Common myeloid progenitor, CD34-positive (primary cell): ENCODE measurements around the gene ZMIZ2.

ENCODE experiments used
- CTCF ChIA-PET: fragments of 350-600 bp; sonication (Branson Sonifier 250); formaldehyde crosslinking; loops from one replicate; lab custom pipeline; 2021; ENCODE audit warnings: antibody characterized with exemption; lab: Charles Lee
- POLR2A ChIA-PET: fragments of 350-600 bp; sonication (Branson Sonifier 250); formaldehyde crosslinking; loops from one replicate; lab custom pipeline; 2021; ENCODE audit warnings: antibody characterized with exemption; lab: Charles Lee
- DNase-seq, 3 donors: peaks; one replicate each; pipeline versions ENCODE4 v3.0.0 to v3.0.0-alpha.2; 2013
- H3K27ac ChIP-seq, 2 experiments: 1 replicate in 1 of 2; 2 replicates in 1 of 2; pipeline ENCODE4 v1.7.0; 2013; ENCODE audit warnings: inconsistent platforms in 2 of 2, low read length in 2 of 2, mild to moderate bottlenecking in 2 of 2, low read depth in 1 of 2, moderate library complexity in 1 of 2; ENCODE audit not compliant: severe bottlenecking in 2 of 2, insufficient read depth in 1 of 2, poor library complexity in 1 of 2
- H3K27me3 ChIP-seq, 5 experiments: replicated peaks in 2 of 5; 1 replicate in 3 of 5; 2 replicates in 2 of 5; pipeline versions ENCODE4 v1.6.1 to v1.7.0; 2013; ENCODE audit warnings: low read length in 4 of 5, mild to moderate bottlenecking in 2 of 5, moderate library complexity in 2 of 5, inconsistent platforms in 1 of 5; ENCODE audit not compliant: insufficient read depth in 5 of 5, control insufficient read depth in 4 of 5
- H3K36me3 ChIP-seq, 4 experiments: 1 replicate in 2 of 4; 2 replicates in 2 of 4; pipeline versions ENCODE4 v1.6.1 to v1.7.0; 2013; ENCODE audit warnings: low read length in 3 of 4, control low read depth in 1 of 4, mild to moderate bottlenecking in 1 of 4; ENCODE audit not compliant: control insufficient read depth in 4 of 4, insufficient read depth in 4 of 4
- H3K4me1 ChIP-seq, 4 experiments: 1 replicate in 3 of 4; 2 replicates in 1 of 4; pipeline versions ENCODE4 v1.6.1 to v1.7.1; 2013; ENCODE audit warnings: low read length in 3 of 4, mild to moderate bottlenecking in 3 of 4, control low read depth in 1 of 4, inconsistent platforms in 1 of 4, moderate library complexity in 1 of 4; ENCODE audit not compliant: control insufficient read depth in 4 of 4, insufficient read depth in 4 of 4; ENCODE audit errors: control extremely low read depth in 1 of 4
- H3K4me3 ChIP-seq, 7 experiments: 1 replicate in 4 of 7; 2 replicates in 3 of 7; pipeline versions ENCODE4 v1.5.1 to v1.7.0; 2013; ENCODE audit warnings: mild to moderate bottlenecking in 7 of 7, low read length in 6 of 7, moderate library complexity in 6 of 7, inconsistent platforms in 2 of 7, low read depth in 2 of 7, control low read depth in 1 of 7; ENCODE audit not compliant: insufficient read depth in 4 of 7, control insufficient read depth in 1 of 7; ENCODE audit errors: extremely low read depth in 1 of 7
- H3K9me3 ChIP-seq, 5 experiments: 1 replicate in 4 of 5; 2 replicates in 1 of 5; pipeline versions ENCODE4 v1.6.1 to v1.7.1; 2013; ENCODE audit warnings: low read length in 4 of 5, mild to moderate bottlenecking in 2 of 5, inconsistent platforms in 1 of 5, low read depth in 1 of 5, moderate library complexity in 1 of 5; ENCODE audit not compliant: control insufficient read depth in 4 of 5, insufficient read depth in 2 of 5; ENCODE audit errors: control extremely low read depth in 1 of 5
- WGBS: methylation state at CpG from one replicate; pipeline ENCODE4 v1.1.5; 2013; ENCODE audit not compliant: insufficient coverage; 5-methylcytosine and 5-hydroxymethylcytosine counted together

The ZMIZ2 gene

DNA sequence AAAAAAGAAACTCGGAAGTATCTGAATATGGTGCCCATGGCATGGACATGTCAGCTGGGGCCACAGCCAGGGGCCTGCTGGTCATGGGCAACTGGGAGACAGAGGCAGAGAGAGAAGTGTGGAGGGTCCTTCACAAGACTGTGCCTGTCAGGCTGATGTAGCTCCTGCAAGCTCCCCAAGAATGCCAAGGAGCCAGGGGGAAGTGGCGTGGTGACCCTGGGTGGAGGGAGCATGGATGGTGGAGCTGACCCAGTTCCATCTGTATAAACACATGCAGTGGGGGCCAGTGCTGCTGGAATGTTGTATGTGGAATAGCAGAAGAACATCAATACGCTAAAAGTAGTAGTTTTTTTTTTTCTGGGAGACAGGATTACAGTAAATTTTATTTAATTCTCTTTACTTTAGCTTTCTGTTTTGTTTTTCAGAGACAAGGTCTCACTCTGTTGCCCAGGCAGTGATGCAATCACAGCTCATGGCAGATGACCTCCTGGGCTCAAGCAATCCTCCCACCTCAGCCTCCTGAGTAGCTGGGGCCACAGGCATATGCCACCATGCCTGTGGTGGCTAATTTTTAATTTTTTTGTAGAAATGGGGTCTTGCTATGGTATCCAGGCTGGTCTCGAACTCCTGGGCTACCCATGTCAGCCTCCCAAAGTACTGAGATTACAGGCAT is 10.5 kb upstream of the ZMIZ2 start:
- CTCF ChIA-PET = interaction anchor here (1.1 kb wide), 1 partner anchor 150 kb away, joined by 3 read pairs; no protein-coding TSS in a partner anchor
- Histone ChIP-seq H3K4me1 (peaks cover 0 to 2% (median 0%) of the 10 kb centered on the region in 4 experiments), H3K4me3 (no peak overlapping the region), H3K36me3 (no peaks in the 10 kb centered on the region), H3K27ac (no peak overlapping the region), H3K27me3 (no peaks in the 10 kb centered on the region), H3K9me3 (no peaks in the 10 kb centered on the region)
- POLR2A ChIA-PET = no interaction called here
- DNase-seq = no peak
- 100% methylated on average over 2 of the region's 4 CpGs for WGBS

DNA sequence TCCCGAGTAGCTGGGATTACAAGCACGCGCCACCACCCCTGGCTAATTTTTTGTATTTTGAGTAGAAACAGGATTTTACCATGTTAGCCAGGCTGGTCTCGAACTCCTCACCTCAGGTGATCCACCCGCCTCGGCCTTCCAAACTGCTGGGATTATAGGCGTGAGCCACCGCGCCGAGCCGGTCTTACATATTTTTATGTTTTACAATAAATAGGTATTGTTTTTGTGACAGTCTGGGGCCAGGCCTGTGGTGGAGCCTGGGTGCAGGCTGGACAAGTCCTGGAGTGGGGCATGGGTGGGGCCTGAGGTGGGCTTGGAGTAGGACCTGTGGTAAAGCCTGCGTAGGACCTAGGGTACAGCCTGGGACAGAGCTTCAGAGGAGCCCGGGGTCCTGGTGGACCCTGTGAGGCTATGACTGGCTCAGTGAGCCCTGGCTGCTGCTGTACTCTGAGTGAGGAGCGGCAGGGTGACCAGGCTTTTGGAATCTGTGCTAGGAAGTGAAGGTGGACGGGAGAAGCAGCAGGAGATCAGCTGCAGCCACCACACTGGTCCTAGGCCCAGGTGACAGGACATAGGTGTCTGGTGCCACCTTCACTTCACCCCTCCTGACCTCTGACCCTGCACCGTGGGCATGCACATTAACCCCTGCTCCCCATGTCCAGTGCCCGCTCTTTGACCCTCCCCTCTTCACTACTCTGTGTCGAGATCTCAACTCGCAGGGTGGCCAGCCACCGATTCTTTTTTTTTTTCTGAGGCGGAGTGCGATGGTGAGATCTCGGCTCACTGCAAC is 9.6 kb upstream of the ZMIZ2 start:
- ChIA-PET CTCF (no interaction called here), POLR2A (no interaction called here)

DNA sequence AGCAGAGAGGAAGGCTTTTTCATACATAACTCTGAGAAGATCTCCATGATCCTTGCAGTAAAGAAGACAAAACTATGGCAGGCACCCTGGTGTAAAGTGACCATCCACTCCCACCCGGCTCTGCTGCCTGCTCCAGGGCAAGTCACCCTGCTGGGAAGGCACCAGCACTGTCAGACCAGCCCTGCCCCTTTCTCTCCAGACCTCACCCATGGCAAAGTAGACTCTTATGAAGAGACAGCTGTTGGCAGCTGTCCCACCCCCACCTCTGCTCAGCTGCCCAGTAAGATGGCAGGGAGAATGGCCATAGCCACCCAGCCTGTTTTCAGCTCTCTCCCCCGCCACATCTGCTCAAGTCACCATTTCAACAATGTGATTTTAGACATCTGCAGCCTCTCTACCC is 8.6 kb upstream of the ZMIZ2 start:
- DNase-seq = no peak
- POLR2A ChIA-PET = no interaction called here
- H3K9me3 ChIP-seq = no peaks in the 10 kb centered on the region
- 100% methylated on average over 1 of the region's 2 CpGs for WGBS
- no peaks in the 10 kb centered on the region for H3K27me3 ChIP-seq
- no peak overlapping the region for H3K4me3 ChIP-seq
- no peaks in the 10 kb centered on the region for H3K36me3 ChIP-seq
- H3K27ac ChIP-seq = no peak overlapping the region
- peaks cover 0 to 2% (median 0%) of the 10 kb centered on the region in 4 experiments for H3K4me1 ChIP-seq
- CTCF ChIA-PET = no interaction called here

More for the DNA sequence above, 9.6 kb upstream of the ZMIZ2 start:
- no peak overlapping the region for H3K27ac ChIP-seq
- no peaks in the 10 kb centered on the region for H3K9me3 ChIP-seq
- WGBS = 97% methylated on average over 12 of the region's 23 CpGs
- no peak overlapping the region for H3K4me3 ChIP-seq
- H3K27me3 ChIP-seq = no peaks in the 10 kb centered on the region
- H3K36me3 ChIP-seq = no peaks in the 10 kb centered on the region
- no peak for DNase-seq
- peaks cover 0 to 2% (median 0%) of the 10 kb centered on the region in 4 experiments for H3K4me1 ChIP-seq

DNA sequence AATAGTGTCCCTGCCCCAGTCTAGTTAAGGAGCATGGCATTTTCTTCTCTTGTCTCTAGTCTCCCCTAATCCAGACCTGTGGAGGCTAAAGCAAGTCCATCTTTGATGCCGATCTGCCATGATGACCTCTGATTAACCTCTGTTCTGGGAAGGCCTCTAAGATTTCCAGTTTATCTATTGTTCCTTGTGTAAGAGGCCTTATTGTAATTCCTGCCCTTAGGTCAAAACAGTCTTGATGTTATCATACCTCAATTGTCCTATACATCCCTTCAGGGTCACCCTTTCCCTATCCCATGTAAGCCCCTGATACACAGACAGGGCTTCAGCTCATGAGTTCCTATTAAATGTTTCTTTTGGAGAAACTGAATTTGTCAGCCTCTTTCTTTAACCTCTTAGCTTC is 4.9 kb upstream of the ZMIZ2 start:
- H3K27me3 ChIP-seq = no peaks in the 10 kb centered on the region
- H3K36me3 ChIP-seq = no peaks in the 10 kb centered on the region
- ChIA-PET CTCF (no interaction called here), POLR2A (no interaction called here)
- H3K27ac ChIP-seq = no peak overlapping the region
- 100% methylated on average over 1 of the region's 1 CpG for WGBS
- no peaks in the 10 kb centered on the region for H3K9me3 ChIP-seq
- DNase-seq = no peak
- no peak overlapping the region for H3K4me3 ChIP-seq
- peaks cover 2 to 7% (median 4%) of the 10 kb centered on the region in 4 experiments for H3K4me1 ChIP-seq

DNA sequence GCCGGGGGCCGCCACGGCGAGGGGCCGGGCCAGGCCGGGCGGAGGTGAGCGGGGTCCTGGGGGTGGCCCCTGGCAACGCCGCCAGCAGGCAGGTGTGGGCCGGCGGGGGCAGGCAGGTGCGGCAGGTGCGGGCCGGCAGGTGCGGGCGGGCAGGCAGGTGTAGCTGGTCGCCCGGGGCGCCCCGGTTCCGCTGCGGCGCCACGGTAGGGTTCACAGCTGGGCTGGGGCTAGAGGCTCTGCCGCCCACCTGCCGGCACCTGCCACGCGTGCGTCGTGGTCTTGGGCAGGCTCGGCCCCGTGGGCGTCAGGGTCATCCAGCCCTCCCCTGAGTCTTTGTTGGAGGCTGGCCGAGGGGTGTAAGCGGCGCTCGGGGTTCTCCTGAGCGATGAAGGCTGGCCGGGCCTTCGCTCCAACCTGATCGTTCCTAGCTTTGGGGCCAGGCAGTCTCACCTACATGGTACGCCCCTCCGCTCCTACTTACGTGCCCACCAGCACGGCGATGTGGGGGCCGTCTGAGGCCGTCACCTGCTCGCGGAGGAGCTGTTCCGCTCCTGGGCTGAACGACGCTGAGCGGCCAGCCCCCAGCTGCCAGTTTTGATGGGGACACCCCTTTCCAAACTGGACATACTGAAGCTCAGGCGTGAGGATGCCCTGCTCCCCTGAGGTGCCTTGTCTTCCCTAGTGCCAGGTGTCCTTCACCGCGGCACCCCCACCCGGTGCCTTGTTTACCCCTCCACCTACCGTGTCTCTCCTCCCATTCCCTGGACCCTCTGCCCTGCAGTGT is 493 bp downstream of the ZMIZ2 start:
- H3K9me3 ChIP-seq = no peaks in the 10 kb centered on the region
- peak overlapping the region in 1 of 2 experiments; percentile 66 for H3K27ac ChIP-seq
- no peaks in the 10 kb centered on the region for H3K27me3 ChIP-seq
- DNase-seq = peak in 2 of 3 donors; percentile 36 to 49
- peaks cover 7 to 36% (median 26%) of the 10 kb centered on the region in 4 experiments for H3K4me1 ChIP-seq
- ChIA-PET CTCF (interaction anchor here (2.0 kb wide), 1 partner anchor 18 kb away, joined by 8 read pairs; no protein-coding TSS in a partner anchor), POLR2A (interaction anchor here (1.4 to 1.6 kb wide), 3 partner anchors 19 to 143 kb away, joined by 3 to 8 read pairs (median 4); partner anchors contain the start of genes OGDH and PPIA)
- peak overlapping the region; percentile 64 to 90 (median 80) for H3K4me3 ChIP-seq
- peaks cover 0 to 8% (median 0%) of the 10 kb centered on the region in 4 experiments for H3K36me3 ChIP-seq
- 2% methylated on average over 57 of the region's 60 CpGs for WGBS

DNA sequence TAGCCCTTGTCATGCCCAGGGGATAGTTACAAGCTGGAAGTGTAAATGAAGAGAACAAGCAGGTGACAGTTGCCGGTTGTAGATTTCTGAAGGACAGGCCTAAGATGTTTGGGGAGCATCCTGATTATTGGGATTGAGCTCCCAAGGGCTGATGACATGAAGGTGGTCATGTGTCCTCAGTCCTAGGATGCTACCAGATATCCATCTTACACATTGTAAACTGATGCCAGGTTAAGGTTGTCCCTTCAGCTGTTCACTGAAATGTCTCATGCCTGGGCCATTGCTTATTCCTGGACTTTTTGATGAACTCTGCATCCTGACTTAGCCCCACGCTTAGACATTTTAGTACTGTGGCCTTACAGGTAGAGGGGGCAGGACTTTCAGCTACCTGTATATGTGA is 1.3 kb downstream of the ZMIZ2 start:
- peaks cover 0 to 8% (median 0%) of the 10 kb centered on the region in 4 experiments for H3K36me3 ChIP-seq
- DNase-seq = no peak
- ChIA-PET CTCF (interaction anchor here (0.6 to 2.0 kb wide), 5 partner anchors 8 to 162 kb away, joined by 3 to 8 read pairs (median 3); no protein-coding TSS in a partner anchor), POLR2A (interaction anchor here (1.4 to 1.6 kb wide), 2 partner anchors 19 to 47 kb away, joined by 3 to 4 read pairs; partner anchors contain the start of gene PPIA)
- no peaks in the 10 kb centered on the region for H3K9me3 ChIP-seq
- H3K27me3 ChIP-seq = no peaks in the 10 kb centered on the region
- peaks cover 7 to 36% (median 26%) of the 10 kb centered on the region in 4 experiments for H3K4me1 ChIP-seq
- H3K4me3 ChIP-seq = peak overlapping the region in 5 of 7 experiments; percentile 72 to 90 (median 80)
- peak overlapping the region in 1 of 2 experiments; percentile 66 for H3K27ac ChIP-seq
- 100% methylated on average over 2 of the region's 2 CpGs for WGBS
